Measurements from ENCODE around the gene CD4. TPM values are rescaled to one million over a fixed set of nuclear protein-coding genes. Genes with fewer than 3 reads are reported as not detected.

CD4 gene
- total and polyA plus RNA-seq, 2 donors (not counting 3 experiments of a cell fraction or from before 2014, with no cell fraction given), result not detected

GRCh38 chr12:6829536-6830220, 40.4 kb downstream of the CD4 start:
- POLR2A ChIA-PET, result interaction anchor here (0.5 to 1.2 kb wide), 4 partner anchors 14 to 90 kb away, joined by 3 to 6 read pairs (median 3); partner anchors contain the start of gene MLF2
- no TSS peak for BruUV-seq (replicated peaks)
- intact Hi-C loops (cut with micrococcal nuclease), result no loop called here

More at GRCh38 chr12:6829536-6830220, 40.4 kb downstream of the CD4 start:
- Histone ChIP-seq H3K79me2 (ENCODE audit: control insufficient read depth, insufficient read depth, low read length) (peaks cover 25% of the 10 kb centered on the region), H3K9me1 (replicated peaks; ENCODE audit: control insufficient read depth, extremely low read depth, insufficient read depth, low read length) (no peaks in the 10 kb centered on the region), H3K9me3 (replicated peaks; ENCODE audit: control insufficient read depth, insufficient read depth, low read length) (no peaks in the 10 kb centered on the region), H2AFZ (ENCODE audit: low read depth, low read length) (peak overlapping the region; percentile 19), H3K4me2 (ENCODE audit: insufficient read depth, low read length) (peak overlapping the region; percentile 81), H3K36me3 (ENCODE audit: control insufficient read depth in 2 of 2, extremely low read depth in 1 of 2, insufficient read depth in 2 of 2, low read length in 2 of 2) (peaks cover 0 to 18% of the 10 kb centered on the region in 2 experiments), H3K9ac (replicated peaks; ENCODE audit: extremely low read depth, insufficient read depth, low read length) (peak overlapping the region; percentile 76), H4K20me1 (replicated peaks; ENCODE audit: control insufficient read depth, extremely low read depth, insufficient read depth, low read length) (no peaks in the 10 kb centered on the region), H3K4me3 (replicated peaks in 1 of 3; ENCODE audit: insufficient read depth in 1 of 3, low read depth in 1 of 3, low read length in 3 of 3) (peak overlapping the region; percentile 62 to 89 (median 80)), H3K27me3 (ENCODE audit: control insufficient read depth in 2 of 2, insufficient read depth in 2 of 2, low read length in 2 of 2) (no peaks in the 10 kb centered on the region), H3K4me1 (ENCODE audit: control insufficient read depth, extremely low read depth, insufficient read depth, low read length) (peaks cover 20% of the 10 kb centered on the region), H3K27ac (ENCODE audit: insufficient read depth, low read depth, low read length) (no peak overlapping the region)
- FAIRE-seq (peak; percentile 47), DNase-seq (ENCODE audit: low read depth, low spot score) (peak; percentile 72)
- TF ChIP-seq MYC (IDR thresholded peaks at IDR 0.05; ENCODE audit: low read depth, low read length) (no peak), CTCF (IDR thresholded peaks at IDR 0.05; ENCODE audit: extremely low read depth in 1 of 2, insufficient read depth in 1 of 2, low read depth in 1 of 2, low read length in 2 of 2) (peak; percentile 19 to 21), POLR2AphosphoS5 (IDR thresholded peaks at IDR 0.05; ENCODE audit: insufficient read depth, low read depth, low read length) (no peak), POLR2A (IDR thresholded peaks at IDR 0.05; ENCODE audit: low read depth, low read length) (peak; percentile 1), FOS (IDR thresholded peaks at IDR 0.05; ENCODE audit: borderline replicate concordance, insufficient read depth, low read length) (no peak)
- CTCF ChIA-PET, result interaction anchor here (1.3 to 12.0 kb wide), 3 partner anchors 17 to 209 kb away, joined by 3 to 148 read pairs (median 3); partner anchors contain the start of gene MLF2
- dilution Hi-C loops (cut with MboI; ENCODE audit: extremely low pct_ligation_motif_present, low sequenced_read_pairs), result no loop called here
